HG02870 (cell line): ENCODE measurements around the gene GZMM.

Experiments
- ATAC-seq: cut with Tn5 transposase; IDR thresholded peaks from one replicate; pipeline ENCODE4 v1.9.1; 2021; ENCODE audit warnings: mild to moderate bottlenecking, moderate library complexity; ENCODE audit not compliant: unreplicated experiment

Gene GZMM

DNA sequence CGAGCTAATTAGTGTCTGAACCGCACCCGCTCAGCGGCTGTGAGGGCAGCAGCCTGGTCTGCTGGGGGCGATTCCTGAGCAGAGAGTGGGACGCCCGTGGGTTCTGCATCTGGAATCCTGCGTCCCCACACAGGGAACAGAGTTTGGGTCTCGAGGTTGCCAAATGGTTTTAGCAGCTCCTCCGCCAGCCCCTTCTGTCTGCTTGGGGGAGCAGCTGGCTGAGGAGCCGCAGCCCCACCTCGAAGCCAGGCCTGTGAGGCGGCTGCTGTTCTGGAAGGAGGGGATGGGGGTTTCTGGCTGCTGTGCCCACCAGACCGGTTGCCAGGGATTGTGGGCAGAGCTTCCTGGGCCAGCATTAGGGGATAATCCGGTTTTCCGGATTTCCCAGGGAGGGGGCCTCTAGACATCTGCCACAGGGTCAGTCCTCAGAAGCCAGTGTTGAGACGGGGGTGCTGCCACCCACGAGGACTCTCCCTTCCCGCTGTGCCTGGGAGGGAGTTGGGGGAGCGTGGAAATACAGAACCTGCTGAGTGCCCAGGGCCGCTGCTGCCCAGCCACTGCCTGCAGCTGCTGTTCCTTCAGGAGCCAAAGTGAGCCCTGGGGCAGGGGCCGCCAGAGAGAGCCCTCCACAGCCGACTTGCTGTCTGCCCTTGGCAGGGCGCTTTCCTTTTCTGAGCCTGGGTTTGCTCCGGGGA lies 10.3 kb upstream of the GZMM start:
- no peak for ATAC-seq

DNA sequence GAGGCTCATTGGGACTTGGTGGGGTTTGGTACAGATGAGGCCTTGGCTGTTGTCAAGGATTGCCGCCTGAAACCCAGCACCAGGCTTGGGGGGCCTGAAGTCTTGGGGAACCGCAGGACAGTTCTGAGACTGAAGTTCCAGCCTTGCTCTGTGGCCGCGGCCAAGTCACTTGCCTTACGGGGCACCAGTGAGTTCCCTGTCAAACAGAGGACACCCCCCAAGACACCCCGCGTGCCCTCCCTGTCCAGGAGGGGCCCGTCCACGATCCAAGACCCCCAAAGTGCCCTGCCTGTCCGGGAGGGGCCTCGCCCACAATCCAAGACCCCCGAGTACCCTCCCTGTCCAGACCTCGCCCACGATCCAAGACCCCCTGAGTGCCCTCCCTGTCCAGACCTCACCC lies 9.8 kb upstream of the GZMM start:
- no peak for ATAC-seq

DNA sequence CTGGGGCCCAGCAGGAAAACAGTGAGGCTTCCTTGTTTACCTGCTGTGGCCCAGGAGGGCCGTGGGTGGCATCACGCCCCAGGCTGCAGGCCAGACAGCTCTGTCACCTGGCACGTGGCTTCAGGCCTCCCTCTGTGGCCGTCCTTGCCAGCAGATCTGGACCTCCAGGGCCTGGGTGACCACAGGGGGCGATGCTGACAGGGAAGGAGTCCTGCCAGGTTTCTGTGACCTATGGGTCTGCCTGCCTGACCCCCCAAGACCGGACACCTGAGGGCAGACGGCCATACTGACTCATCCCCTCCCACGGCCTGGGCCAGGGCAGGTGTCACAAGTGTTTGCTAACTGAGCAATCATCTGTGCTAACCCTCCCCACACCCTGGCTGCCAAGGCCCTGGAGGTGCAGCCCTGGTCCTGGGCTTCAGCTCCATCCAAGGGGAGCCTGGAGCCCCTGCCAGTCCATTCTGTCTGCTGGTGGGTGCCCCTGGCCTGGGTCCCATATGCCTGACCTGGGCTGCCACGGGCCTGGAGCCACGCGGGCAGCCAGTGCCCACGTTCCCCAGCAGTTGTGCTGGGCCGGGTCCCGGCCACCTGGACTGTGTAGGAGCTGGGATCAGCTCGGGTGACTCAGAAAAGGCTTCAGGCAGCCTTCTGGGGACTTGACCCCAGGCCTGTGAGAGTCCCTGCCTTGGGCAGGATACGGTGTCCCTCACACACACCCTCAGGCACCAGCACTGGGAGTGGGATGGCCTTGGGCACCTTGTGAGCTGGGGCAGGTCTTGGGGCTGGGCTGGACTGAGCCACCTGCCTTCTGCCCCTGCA lies 8.6 kb upstream of the GZMM start:
- no peak for ATAC-seq

DNA sequence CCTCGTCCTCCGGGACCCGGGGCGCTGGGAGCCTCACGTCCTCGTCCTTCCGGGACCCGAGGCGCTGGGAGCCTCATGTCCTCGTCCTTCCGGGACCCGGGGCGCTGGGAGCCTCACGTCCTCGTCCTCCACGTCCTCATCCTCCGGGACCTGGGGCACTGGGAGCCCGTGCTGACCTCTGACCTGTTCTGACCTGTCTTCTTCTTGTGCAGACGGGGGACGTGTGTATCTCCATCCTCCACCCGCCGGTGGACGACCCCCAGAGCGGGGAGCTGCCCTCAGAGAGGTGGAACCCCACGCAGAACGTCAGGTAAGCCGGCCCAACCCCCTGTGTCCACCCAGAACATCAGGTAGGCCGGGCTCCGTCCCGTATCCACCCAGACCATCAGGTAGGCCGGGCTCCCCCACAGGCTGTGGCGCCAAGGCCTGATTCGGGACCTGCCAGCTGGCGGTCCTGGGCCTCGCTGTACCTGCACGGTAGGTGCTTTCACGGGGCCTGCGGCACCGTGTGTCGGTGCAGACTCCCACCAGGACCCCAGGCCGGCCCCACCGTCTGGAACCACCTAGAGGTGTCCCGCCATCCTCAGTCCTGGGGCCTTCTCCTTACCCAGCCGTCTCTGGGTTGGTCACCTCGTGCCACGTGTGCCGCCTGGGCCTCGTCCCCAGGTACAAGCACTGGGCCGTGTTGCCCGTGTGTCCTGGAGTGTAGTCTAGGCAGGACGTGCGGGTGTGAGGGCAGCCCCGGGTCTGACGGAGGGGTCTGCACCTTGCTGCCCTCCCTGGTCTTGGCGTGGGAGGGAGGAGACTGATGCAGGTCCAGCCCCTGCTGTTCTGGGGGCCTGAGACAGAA lies 7.6 kb upstream of the GZMM start:
- ATAC-seq: no peak

DNA sequence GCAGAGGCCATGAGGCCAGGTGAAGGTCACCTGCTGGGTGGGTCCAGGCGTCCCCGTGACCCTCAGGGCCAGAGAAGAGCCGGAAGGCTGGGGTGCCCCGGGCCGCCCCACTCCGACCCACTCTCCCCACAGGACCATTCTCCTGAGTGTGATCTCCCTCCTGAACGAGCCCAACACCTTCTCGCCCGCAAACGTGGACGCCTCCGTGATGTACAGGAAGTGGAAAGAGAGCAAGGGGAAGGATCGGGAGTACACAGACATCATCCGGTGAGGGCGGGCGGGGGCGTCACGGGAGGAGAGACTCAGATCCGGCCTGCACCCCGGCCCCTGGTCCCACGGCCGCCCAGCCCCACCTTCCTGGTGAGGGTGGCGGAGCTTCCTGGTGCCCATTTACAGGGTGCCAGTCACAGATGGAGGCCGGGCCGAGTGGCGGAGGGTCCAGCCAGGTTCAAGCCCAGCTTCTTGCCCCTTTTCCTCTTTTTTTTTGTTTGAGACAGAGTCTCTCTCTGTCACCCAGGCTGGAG lies 6.9 kb upstream of the GZMM start:
- no peak for ATAC-seq

DNA sequence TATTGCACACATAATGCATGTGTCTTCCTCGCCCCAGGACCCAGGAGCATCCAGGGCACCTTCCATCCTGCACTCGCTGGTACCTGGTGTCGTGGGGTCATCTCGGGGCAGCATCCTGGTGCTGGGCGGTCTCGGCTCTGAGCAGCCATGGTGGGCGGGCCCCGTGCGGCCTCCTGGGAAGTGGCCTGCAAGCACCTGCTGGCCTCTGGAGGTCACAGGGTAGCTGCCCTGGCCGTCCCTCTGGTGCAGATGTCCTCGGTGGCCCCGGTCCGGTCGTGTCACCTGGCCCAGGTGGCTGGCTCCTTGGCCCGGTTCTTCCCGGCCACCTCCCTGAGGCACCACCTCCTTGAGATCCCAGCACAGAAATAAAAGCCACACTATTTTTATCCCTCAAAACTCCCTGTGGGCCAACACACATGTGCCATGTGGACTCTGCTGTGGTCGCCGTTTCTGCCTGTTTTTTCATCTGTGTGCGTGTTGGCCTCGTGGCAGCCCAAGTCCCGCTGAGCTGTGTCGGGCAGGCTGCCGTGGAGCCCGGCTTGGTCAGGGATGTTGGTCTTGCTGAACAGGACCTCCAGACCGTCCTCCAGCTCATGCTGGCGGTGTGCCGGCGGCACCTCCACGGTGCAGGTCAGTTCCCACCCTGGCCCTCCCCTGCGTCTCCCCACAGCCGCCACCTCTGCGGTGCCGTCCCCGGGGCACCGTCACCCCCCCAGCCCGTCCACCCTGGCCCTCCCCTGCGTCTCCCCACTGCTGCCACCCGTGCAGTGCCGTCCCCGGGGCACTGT lies 5.0 kb upstream of the GZMM start:
- no peak for ATAC-seq

DNA sequence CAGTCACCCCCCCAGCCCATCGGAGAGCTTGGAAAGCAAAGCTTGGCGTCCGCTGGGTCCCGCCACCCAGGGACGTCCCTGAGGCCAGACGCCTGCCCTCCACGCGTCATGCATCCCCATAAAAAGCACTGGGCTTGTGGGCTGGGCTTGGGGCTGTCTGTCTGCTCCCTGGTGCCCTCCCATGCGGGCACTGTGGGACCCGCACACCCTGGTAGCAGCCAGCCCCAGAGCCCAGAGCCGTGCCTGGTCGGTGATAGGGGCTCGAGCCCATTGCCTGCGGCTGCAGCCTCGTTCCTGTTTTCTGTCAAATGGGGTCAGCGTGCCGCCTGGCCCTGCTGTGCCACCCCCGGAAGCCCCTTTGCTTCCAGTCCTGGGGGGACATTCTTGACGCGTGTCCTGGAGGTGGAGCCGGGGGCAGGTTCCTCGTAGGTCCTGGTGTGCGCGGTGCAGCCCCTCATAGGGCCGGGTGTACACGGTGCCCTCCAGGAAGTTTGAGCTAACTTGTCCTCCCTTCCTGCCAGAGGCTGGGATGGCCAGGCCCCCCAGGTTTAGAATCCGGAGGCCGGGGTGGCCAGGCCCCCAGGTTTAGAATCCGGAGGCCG lies 4.3 kb upstream of the GZMM start:
- ATAC-seq: no peak

DNA sequence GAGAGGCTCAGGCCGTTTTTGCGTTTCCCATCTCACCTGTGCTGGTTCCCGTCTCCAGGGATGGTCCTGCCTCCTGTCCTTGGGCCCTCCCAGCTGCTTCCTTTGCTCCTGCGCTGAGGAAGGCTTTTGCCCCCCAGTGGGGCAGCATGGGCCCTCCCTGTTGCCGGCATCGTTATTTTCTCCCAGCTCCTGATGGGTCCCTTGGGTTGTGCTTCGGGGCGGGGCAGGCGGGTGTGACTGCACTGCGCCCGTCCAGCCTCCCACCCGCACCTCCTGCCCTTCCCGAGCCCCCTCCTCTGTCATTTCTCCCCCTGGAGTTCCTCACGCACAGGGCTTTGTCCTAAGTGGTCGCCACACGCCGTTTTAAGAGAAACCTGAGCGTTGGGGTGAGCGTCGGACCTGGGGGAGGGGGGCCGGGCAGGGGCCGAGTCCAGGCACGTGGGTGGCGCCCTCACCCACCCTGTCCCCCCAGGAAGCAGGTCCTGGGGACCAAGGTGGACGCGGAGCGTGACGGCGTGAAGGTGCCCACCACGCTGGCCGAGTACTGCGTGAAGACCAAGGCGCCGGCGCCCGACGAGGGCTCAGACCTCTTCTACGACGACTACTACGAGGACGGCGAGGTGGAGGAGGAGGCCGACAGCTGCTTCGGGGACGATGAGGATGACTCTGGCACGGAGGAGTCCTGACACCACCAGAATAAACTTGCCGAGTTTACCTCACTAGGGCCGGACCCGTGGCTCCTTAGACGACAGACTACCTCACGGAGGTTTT lies 2.8 kb upstream of the GZMM start:
- no peak for ATAC-seq

DNA sequence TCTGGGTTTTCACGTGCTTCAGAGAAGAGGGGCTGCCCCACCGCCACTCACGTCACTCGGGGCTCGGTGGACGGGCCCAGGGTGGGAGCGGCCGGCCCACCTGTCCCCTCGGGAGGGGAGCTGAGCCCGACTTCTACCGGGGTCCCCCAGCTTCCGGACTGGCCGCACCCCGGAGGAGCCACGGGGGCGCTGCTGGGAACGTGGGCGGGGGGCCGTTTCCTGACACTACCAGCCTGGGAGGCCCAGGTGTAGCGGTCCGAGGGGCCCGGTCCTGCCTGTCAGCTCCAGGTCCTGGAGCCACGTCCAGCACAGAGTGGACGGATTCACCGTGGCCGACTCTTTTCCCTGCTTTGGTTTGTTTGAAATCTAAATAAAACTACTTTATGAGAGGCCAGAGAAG lies 2.2 kb upstream of the GZMM start:
- ATAC-seq: no peak

DNA sequence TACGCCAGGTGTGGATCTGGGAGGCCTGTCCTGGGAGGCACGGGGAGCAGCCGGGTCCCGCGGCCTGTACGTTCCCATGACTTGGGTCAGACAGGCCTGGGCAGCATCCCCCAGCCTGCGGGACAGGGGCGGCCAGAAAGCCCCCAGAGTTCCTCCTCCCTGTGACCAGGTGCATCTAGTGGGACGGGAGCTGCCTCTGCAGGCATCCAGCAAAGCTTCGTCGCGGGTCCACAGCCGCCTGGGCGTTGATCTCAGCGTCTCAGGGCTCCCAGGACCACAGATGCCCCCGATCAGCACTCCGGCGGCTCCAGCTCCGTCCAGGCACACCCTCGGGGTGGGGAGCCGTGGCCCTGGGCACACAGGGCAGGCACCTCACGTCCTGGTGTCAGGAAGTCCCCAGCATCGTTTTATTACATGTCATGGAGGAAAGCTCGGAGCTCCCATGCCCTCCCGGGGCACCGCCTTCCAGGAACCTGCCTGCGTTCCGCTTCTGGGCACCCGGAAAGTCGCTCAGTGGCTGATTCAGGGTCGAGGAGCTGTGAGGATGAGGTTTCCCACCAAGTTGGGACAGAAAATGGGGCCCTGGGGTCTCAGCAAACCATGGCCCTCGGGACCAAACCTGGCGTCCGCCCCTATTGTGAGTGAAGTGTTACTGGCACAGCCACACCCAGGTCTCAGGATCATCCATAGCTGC lies 1.5 kb upstream of the GZMM start:
- no peak for ATAC-seq

DNA sequence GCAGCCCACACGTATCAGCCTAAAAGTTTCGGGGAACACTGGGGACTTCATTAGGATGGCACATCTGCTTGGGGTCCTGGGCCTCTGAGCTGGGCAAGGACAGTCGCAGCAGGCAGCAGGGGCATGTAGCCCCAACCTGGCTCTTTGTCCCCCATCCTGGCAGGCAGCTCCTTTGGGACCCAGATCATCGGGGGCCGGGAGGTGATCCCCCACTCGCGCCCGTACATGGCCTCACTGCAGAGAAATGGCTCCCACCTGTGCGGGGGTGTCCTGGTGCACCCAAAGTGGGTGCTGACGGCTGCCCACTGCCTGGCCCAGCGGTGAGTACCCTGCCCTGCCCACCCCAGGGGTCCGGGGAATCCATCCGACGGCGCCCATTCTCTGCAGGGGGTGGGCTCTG lies 3.3 kb downstream of the GZMM start:
- no peak for ATAC-seq

DNA sequence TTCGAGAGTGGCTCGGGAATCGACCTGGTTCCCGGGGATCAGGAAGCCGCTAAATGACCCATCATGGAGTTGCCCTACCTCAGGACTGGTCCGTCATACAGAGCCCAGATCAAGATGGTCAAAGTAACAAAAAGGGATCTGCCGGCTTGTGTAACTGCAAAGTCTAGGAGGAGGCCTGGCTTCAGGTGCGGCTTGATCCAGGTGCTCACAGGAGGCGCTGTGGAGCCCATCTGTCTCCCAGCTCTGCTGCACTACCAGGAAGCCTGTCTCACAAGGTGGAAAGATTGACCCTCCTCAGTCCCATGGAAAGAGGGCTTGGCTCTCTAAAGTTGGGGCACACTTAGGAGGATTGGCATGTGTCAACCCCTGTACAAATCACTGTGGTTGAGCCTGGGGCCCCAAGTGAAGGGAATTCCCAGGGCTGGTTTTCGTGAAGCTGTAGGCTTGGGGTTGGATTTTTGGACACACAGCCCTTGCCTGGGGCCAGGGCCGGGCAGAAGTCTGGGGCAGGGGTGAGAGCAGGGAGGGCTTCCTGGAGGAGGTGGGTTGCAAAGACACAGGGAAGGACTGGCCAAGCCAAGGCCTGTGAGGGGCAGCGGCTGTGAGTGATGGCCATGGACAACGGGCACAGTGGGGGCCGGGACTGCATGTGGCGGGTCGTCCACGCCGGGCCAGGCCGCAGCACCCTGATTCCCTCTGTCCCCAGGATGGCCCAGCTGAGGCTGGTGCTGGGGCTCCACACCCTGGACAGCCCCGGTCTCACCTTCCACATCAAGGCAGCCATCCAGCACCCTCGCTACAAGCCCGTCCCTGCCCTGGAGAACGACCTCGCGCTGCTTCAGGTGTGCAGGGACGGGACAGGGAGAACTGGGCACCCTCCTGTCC lies 4.2 kb downstream of the GZMM start:
- no peak for ATAC-seq

DNA sequence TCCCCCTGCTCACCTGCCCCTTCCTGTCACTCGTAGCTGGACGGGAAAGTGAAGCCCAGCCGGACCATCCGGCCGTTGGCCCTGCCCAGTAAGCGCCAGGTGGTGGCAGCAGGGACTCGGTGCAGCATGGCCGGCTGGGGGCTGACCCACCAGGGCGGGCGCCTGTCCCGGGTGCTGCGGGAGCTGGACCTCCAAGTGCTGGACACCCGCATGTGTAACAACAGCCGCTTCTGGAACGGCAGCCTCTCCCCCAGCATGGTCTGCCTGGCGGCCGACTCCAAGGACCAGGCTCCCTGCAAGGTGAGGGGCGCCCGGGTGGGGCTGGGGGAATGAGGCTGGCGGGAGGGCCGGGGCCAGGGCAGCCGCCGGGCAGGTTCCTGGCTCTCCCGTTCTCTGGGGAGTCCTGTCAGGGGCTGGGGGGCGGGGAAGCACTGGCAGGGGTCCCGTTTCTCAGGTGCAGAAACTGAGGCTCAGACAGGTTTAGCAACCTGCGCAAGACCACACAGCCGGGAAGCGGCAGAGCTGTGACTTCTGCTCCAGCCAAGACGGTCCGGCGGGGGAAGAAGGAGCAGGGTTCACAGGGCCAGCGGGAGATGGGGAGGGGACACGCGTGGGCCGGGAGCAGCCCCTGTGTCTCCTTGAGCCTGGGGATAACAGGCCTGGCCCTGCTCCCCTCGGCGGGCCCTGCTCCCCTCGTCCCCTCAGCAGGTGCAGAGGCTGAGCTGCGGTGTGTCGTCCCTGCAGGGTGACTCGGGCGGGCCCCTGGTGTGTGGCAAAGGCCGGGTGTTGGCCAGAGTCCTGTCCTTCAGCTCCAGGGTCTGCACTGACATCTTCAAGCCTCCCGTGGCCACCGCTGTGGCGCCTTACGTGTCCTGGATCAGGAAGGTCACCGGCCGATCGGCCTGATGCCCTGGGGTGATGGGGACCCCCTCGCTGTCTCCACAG lies 5.3 kb downstream of the GZMM start:
- ATAC-seq: no peak

DNA sequence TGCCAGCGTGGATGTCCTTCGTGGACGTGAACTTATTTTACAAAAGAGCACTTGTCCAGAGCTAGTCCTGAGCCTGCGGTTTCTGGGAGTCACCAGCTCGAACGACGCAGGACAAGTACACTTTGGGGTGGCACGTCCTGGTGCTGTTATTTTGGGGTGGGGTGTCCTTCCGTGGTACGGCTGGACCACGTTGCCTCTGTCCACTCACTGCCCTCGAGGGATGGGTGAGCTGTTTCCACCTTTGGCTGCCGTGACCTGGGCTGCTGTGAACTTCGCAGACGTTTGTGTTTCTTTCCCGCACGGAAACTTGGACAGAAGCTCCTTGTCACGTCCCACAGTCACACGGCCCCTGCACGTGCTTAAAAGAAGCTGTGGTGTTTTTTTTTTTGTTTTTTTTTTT lies 11.0 kb downstream of the GZMM start:
- no peak for ATAC-seq

DNA sequence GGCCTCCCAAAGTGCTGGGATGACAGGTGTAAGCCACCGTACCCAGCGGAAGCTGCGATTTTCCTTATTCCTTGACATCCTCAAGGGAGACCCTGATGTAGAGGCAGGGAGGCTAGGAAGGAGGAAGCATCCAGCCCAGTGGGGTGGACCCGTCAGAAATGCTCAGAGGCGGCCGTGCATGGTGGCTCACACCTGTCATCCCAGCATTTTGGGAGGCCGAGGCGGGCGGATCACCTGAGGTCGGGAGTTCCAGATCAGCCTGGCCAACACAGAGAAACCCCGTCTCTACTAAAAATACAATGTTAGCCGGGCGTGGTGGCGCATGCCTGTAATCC lies 11.6 kb downstream of the GZMM start:
- no peak for ATAC-seq

DNA sequence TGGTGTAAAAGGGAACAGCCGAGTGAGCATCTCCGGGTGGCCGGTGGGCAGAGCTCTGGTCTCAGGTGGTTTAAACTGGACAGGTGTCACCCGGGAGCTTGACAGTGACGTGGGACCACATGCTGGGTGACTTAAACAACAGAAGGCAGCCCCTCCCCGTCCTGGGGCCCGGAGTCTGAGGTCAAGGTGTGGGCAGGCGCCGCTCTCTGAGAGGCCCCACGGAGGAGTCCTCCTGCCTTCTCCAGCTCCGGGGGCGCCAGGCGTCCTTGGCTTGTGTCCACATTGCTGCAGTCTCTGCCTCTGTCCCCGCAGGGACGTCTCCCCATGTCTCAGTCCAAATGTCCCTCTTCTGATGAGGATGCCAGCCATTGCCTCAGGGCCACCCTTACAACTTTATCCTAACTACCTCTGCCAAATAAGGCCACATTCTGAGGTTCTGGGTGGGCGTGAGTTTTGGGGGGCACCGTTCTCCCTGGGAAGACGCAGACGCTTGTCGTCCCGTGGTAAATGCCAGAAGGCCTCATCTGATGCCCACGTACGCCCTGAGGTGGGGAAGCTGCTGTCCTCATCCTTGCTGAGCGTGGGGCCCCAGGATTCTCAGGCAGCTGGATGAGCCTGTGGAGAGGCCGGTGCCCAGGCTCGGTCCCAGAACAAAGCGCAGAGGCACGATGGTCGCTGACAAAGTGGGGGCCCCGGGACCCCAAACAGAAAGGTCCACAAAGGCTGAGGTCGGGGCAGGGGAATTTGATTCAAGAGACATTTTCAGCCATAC lies 12.9 kb downstream of the GZMM start:
- no peak for ATAC-seq
